Sigmoid colon (tissue), 7 donors: ENCODE data around the gene ARMC2. TPM values are rescaled to one million over a fixed set of nuclear protein-coding genes. Genes with fewer than 3 reads are reported as not detected.

Experiments used
- DNase-seq: peaks from one replicate; pipeline ENCODE4 v3.0.0-alpha.2; 2019
- H3K27ac ChIP-seq, 4 donors: fragments of 200-600 bp; sonication (generic); one replicate each; pipeline ENCODE4 v1.5.1; 2016 to 2019; ENCODE audit warnings: mild to moderate bottlenecking in 1 of 4
- H3K27me3 ChIP-seq, 3 donors: fragments of 200-600 bp; sonication (generic); one replicate each; pipeline ENCODE4 v1.5.1; 2019; ENCODE audit warnings: mild to moderate bottlenecking in 1 of 3
- H3K36me3 ChIP-seq, 4 donors: fragments of 200-600 bp; sonication (generic); one replicate each; pipeline ENCODE4 v1.5.1; 2016 to 2019
- H3K4me1 ChIP-seq, 4 donors: fragments of 200-600 bp; sonication (generic); one replicate each; pipeline ENCODE4 v1.5.1; 2017 to 2019
- H3K4me3 ChIP-seq, 4 donors: fragments of 200-600 bp; sonication (generic); one replicate each; pipeline ENCODE4 v1.5.1; 2017 to 2019; ENCODE audit warnings: mild to moderate bottlenecking in 2 of 4, moderate library complexity in 1 of 4
- H3K9me3 ChIP-seq, 4 donors: fragments of 200-600 bp in 3 of 4; sonication (generic) in 3 of 4; one replicate each; pipeline versions ENCODE4 v1.5.1 to v1.6.1; 2013 to 2019
- CTCF ChIP-seq, 4 experiments: fragments of 450-650 bp in 3 of 4; fragments of 200-600 bp in 1 of 4; IDR thresholded peaks; one replicate each; pipeline ENCODE4 v1.5.1; 2016 to 2019; ENCODE audit warnings: antibody characterized with exemption in 4 of 4, mild to moderate bottlenecking in 3 of 4, moderate library complexity in 2 of 4
- EP300 ChIP-seq, 4 donors: sonication (generic); formaldehyde crosslinking; IDR thresholded peaks; one replicate each; pipeline ENCODE4 v1.6.1; 2017; ENCODE audit warnings: antibody characterized with exemption in 4 of 4
- POLR2A ChIP-seq, 2 donors: fragments of 450-650 bp; IDR thresholded peaks; one replicate each; pipeline ENCODE4 v1.6.1; 2016; ENCODE audit warnings: antibody characterized with exemption in 2 of 2, mild to moderate bottlenecking in 2 of 2, moderate library complexity in 2 of 2
- POLR2AphosphoS5 ChIP-seq, 4 donors: sonication (generic); formaldehyde crosslinking; IDR thresholded peaks; one replicate each; pipeline ENCODE4 v1.6.1; 2017; ENCODE audit warnings: antibody characterized with exemption in 4 of 4
- WGBS, 2 donors: extraction: QIAGEN DNeasy Blood & Tissue Kit; methylation state at CpG; one replicate each; pipeline ENCODE4 v1.1.7; 2013; 5-methylcytosine and 5-hydroxymethylcytosine counted together
- intact Hi-C: fragments of 100-400 bp; cut with DNase I; formaldehyde crosslinking; loops from one replicate; pipeline ENCODE4 v1.15.1; 2023
- polyA plus RNA-seq, 3 donors: library from polyadenylated mRNA; stranded (reverse); fragments of 200-250 nt; gene quantifications; one replicate each; pipeline ENCODE4 v1.2.3, GENCODE V29; 2013
- total RNA-seq, 4 donors: library from RNA; depleted of rRNA; stranded (reverse); fragments of >200 nt; gene quantifications; one replicate each; pipeline ENCODE4 v1.1.0, GENCODE V29; 2016
- donor health status: healthy with polysubstance abuse.
- donor health status: Bipolar disorder and iron deficiency.
- donor health status: healthy.

ARMC2 gene
- total and polyA plus RNA-seq, 7 donors = under 0.01 to 8.6 (median 2.5) TPM

GRCh38 chr6:108801366-108801765, 46.9 kb upstream of the ARMC2 start:
- peak in 1 of 4 donors; percentile 23 for TF ChIP-seq POLR2AphosphoS5 (IDR thresholded peaks at IDR 0.05)
- no peak for TF ChIP-seq CTCF (IDR thresholded peaks at IDR 0.05)
- no peak for DNase-seq
- no peaks in the 10 kb centered on the region for H3K9me3 ChIP-seq
- H3K27ac ChIP-seq = no peak overlapping the region
- intact Hi-C loops = no loop called here
- H3K36me3 ChIP-seq = no peaks in the 10 kb centered on the region
- H3K27me3 ChIP-seq = no peaks in the 10 kb centered on the region
- no peak overlapping the region for H3K4me3 ChIP-seq
- H3K4me1 ChIP-seq = peaks cover 0 to 5% (median 2%) of the 10 kb centered on the region in 4 donors
- 78 to 81% methylated on average over 2 of the region's 2 CpGs for WGBS, 2 donors

- Histone ChIP-seq H3K4me1 (peaks cover 0 to 5% (median 2%) of the 10 kb centered on the region in 4 donors), H3K27ac (no peak overlapping the region), H3K36me3 (no peaks in the 10 kb centered on the region), H3K9me3 (no peaks in the 10 kb centered on the region), H3K4me3 (no peak overlapping the region), H3K27me3 (no peaks in the 10 kb centered on the region)
- DNase-seq = no peak
- 93 to 96% methylated on average over 6 of the region's 6 CpGs for WGBS, 2 donors
- TF ChIP-seq POLR2AphosphoS5 (IDR thresholded peaks at IDR 0.05) = no peak
- TF ChIP-seq EP300 (IDR thresholded peaks at IDR 0.05) = no peak
- no peak for TF ChIP-seq CTCF (IDR thresholded peaks at IDR 0.05)
- no peak for TF ChIP-seq POLR2A (IDR thresholded peaks at IDR 0.05)
- intact Hi-C loops = no loop called here
Measured at GRCh38 chr6:108803982-108804490, 44.2 kb upstream of the ARMC2 start.

DNA sequence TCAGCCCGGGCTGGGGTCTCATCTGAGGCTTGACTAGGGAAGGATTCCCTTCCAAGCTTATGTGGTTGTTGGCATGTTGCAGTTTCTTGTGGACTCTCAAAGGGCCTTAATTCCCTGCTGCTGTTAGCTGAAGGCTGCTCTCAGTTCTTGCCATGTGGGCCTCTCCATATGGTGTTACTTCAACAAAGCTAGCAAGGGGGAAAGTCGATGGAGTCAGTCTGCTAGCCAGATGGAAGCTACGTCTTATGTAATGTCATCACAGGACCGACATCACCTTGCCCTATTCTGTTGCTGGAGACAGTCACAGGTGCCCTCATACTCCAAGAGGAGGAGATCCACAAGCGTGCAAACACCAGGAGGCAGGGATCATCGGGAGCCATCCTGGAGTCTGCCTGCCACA, 43.3 kb upstream of the ARMC2 start:
- 95 to 97% methylated on average over 6 of the region's 6 CpGs for WGBS, 2 donors
- Histone ChIP-seq H3K36me3 (no peaks in the 10 kb centered on the region), H3K4me1 (peaks cover 0 to 5% (median 2%) of the 10 kb centered on the region in 4 donors), H3K27ac (no peak overlapping the region), H3K4me3 (no peak overlapping the region), H3K9me3 (no peaks in the 10 kb centered on the region), H3K27me3 (no peaks in the 10 kb centered on the region)
- intact Hi-C loops = no loop called here
- TF ChIP-seq POLR2A (IDR thresholded peaks at IDR 0.05) (no peak), POLR2AphosphoS5 (IDR thresholded peaks at IDR 0.05) (no peak), EP300 (IDR thresholded peaks at IDR 0.05) (no peak), CTCF (IDR thresholded peaks at IDR 0.05) (no peak)
- no peak for DNase-seq

GRCh38 chr6:108805611-108806167, 42.5 kb upstream of the ARMC2 start:
- Histone ChIP-seq H3K4me1 (no peaks in the 10 kb centered on the region), H3K36me3 (no peaks in the 10 kb centered on the region), H3K9me3 (no peaks in the 10 kb centered on the region), H3K27me3 (no peaks in the 10 kb centered on the region), H3K4me3 (no peak overlapping the region), H3K27ac (no peak overlapping the region)
- intact Hi-C loops = no loop called here
- DNase-seq = no peak
- TF ChIP-seq POLR2A (IDR thresholded peaks at IDR 0.05) (no peak), POLR2AphosphoS5 (IDR thresholded peaks at IDR 0.05) (no peak), CTCF (IDR thresholded peaks at IDR 0.05) (no peak), EP300 (IDR thresholded peaks at IDR 0.05) (no peak)
- 40 to 51% methylated on average over 5 of the region's 5 CpGs for WGBS, 2 donors

DNA sequence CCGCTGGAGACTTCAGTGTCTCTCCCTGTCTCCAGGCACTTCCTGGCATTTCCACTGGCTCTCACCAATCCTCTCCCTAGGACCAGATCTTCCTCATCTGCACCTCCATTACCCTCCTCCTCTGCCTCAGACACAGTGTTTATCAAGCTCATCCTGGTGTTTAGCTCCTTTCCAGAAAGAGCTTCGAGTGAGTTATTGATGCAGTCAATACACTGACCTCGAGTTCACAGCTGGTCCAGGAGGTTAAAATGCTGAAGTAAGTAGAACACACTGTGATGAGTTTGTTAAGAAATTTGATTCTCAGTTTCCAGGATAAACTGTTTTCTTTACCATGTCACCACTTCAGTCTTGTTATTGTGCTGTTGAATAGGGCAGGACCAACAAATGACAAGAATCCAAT, 42.1 kb upstream of the ARMC2 start:
- intact Hi-C loops = no loop called here
- whole genome bisulfite sequencing, 2 donors = 67 to 71% methylated on average over 3 of the region's 3 CpGs
- TF ChIP-seq EP300 (IDR thresholded peaks at IDR 0.05) = no peak

More for the DNA sequence above, 42.1 kb upstream of the ARMC2 start:
- no peaks in the 10 kb centered on the region for H3K36me3 ChIP-seq
- no peak for DNase-seq
- no peaks in the 10 kb centered on the region for H3K4me1 ChIP-seq
- no peaks in the 10 kb centered on the region for H3K27me3 ChIP-seq
- H3K27ac ChIP-seq = no peak overlapping the region
- H3K9me3 ChIP-seq = no peaks in the 10 kb centered on the region
- no peak overlapping the region for H3K4me3 ChIP-seq
